GM12892 (cell line): ENCODE data around the gene NARF.

Source experiments
- POLR2A ChIP-seq: IDR thresholded peaks from 2 replicates; pipeline ENCODE4 v1.6.1; 2011; ENCODE audit warnings: low read depth, low read length, control low read depth
- POLR2AphosphoS5 ChIP-seq: IDR thresholded peaks from 2 replicates; pipeline ENCODE4 v1.6.1; 2011; ENCODE audit warnings: low read depth, low read length, control low read depth

DNA sequence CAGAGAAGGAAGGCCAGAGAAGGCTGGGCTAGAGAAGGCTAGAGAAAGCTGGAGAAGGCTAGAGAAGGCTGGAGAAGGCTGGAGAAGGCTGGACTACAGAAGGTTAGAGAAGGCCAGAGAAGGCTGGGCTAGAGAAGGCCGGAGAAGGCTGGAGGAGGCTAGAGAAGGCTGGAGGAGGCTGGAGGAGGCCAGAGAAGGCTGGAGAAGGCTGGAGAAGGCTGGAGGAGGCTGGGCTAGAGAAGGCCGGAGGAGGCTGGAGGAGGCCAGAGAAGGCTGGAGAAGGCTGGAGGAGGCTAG is 33.7 kb upstream of the NARF start:
- no peak for TF ChIP-seq POLR2AphosphoS5
- no peak for TF ChIP-seq POLR2A
